Ovary (tissue), 3 donors: Measurements from ENCODE around the gene SLC9A6.

Experiments used
- EP300 ChIP-seq: sonication (generic); formaldehyde crosslinking; IDR thresholded peaks from one replicate; pipeline ENCODE4 v1.6.1; 2017; ENCODE audit warnings: antibody characterized with exemption
- POLR2A ChIP-seq: fragments of 450-650 bp; IDR thresholded peaks from one replicate; pipeline ENCODE4 v1.6.1; 2017; ENCODE audit warnings: antibody characterized with exemption, mild to moderate bottlenecking, moderate library complexity
- TF ChIP-seq, protein P1 (sequence below), 3 donors: fragments of 450-650 bp in 2 of 3; fragments of 200-600 bp in 1 of 3; IDR thresholded peaks; one replicate each; pipeline versions ENCODE4 v1.5.1 to v1.8.0; 2016 to 2022; ENCODE audit warnings: antibody characterized with exemption in 3 of 3, mild to moderate bottlenecking in 1 of 3
- donor health status: DM: no; HTN: no; CAD: no.

GRCh38 chrX:136015016-136015415, 29.8 kb downstream of the SLC9A6 start:
- TF ChIP-seq, protein P1, sequence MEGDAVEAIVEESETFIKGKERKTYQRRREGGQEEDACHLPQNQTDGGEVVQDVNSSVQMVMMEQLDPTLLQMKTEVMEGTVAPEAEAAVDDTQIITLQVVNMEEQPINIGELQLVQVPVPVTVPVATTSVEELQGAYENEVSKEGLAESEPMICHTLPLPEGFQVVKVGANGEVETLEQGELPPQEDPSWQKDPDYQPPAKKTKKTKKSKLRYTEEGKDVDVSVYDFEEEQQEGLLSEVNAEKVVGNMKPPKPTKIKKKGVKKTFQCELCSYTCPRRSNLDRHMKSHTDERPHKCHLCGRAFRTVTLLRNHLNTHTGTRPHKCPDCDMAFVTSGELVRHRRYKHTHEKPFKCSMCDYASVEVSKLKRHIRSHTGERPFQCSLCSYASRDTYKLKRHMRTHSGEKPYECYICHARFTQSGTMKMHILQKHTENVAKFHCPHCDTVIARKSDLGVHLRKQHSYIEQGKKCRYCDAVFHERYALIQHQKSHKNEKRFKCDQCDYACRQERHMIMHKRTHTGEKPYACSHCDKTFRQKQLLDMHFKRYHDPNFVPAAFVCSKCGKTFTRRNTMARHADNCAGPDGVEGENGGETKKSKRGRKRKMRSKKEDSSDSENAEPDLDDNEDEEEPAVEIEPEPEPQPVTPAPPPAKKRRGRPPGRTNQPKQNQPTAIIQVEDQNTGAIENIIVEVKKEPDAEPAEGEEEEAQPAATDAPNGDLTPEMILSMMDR (IDR thresholded peaks at IDR 0.05), result no peak
- TF ChIP-seq POLR2A (no peak), EP300 (no peak)
